Endothelial cell of umbilical vein (primary cell): Measurements from ENCODE around the gene SEC22C. TPM values are rescaled to one million over a fixed set of nuclear protein-coding genes. Genes with fewer than 3 reads are reported as not detected.

ENCODE experiments used
- BruUV-seq: library from RNA; stranded (reverse); fragments of 400-500 nt; replicated peaks from 2 replicates; lab custom pipeline; 2021; lab: Mats Ljungman, UMichigan
- CTCF ChIA-PET: fragments of 300-600, 350-600 bp; sonication (Branson Sonifier 250); formaldehyde crosslinking; loops from one replicate; lab custom pipeline; 2021; ENCODE audit warnings: antibody characterized with exemption, inconsistent platforms; lab: Charles Lee
- POLR2A ChIA-PET: fragments of 300-600, 350-600 bp; sonication (Branson Sonifier 250); formaldehyde crosslinking; loops from one replicate; lab custom pipeline; 2021; ENCODE audit warnings: antibody characterized with exemption, inconsistent platforms; lab: Charles Lee
- DNase-seq: peaks from one replicate; pipeline ENCODE4 v3.0.0-alpha.2; 2011; ENCODE audit warnings: low read depth, low spot score
- FAIRE-seq: peaks from 2 replicates; lab custom pipeline; 2011; peaks lifted over from hg19 to GRCh38; lab: Jason Lieb, UNC
- H2AFZ ChIP-seq: 2 replicates; pipeline ENCODE4 v1.6.0; 2012; ENCODE audit warnings: low read depth, low read length, control low read depth, inconsistent platforms
- H3K27ac ChIP-seq: 2 replicates; pipeline ENCODE4 v1.5.1; 2011; ENCODE audit warnings: low read depth, mild to moderate bottlenecking, control low read depth, low read length, moderate library complexity; ENCODE audit not compliant: insufficient read depth
- H3K27me3 ChIP-seq, 2 experiments: 2 replicates each; pipeline versions ENCODE4 v1.6.0 to v1.6.1; 2011; ENCODE audit warnings: low read length in 2 of 2, mixed read lengths in 1 of 2; ENCODE audit not compliant: control insufficient read depth in 2 of 2, insufficient read depth in 2 of 2
- H3K36me3 ChIP-seq, 2 experiments: 2 replicates in 1 of 2; 3 replicates in 1 of 2; pipeline ENCODE4 v1.5.1; 2011; ENCODE audit warnings: low read length in 2 of 2, mild to moderate bottlenecking in 1 of 2, moderate library complexity in 1 of 2; ENCODE audit not compliant: control insufficient read depth in 2 of 2, insufficient read depth in 2 of 2; ENCODE audit errors: extremely low read depth in 1 of 2
- H3K4me1 ChIP-seq: 3 replicates; pipeline ENCODE4 v1.5.1; 2011; ENCODE audit warnings: mild to moderate bottlenecking, low read length; ENCODE audit not compliant: control insufficient read depth, insufficient read depth; ENCODE audit errors: extremely low read depth
- H3K4me2 ChIP-seq: 2 replicates; pipeline ENCODE4 v1.6.1; 2011; ENCODE audit warnings: low read length, control low read depth, mixed read lengths; ENCODE audit not compliant: insufficient read depth
- H3K4me3 ChIP-seq, 3 experiments: fragments of 200-600 bp in 1 of 3; sonication (generic), shearing (Covaris generic) in 1 of 3; replicated peaks in 1 of 3; 2 replicates each; pipeline ENCODE4 v1.5.1; 2011 to 2016; ENCODE audit warnings: control low read depth in 3 of 3, low read length in 3 of 3, mild to moderate bottlenecking in 2 of 3, inconsistent platforms in 1 of 3, low read depth in 1 of 3, moderate library complexity in 1 of 3; ENCODE audit not compliant: insufficient read depth in 1 of 3
- H3K79me2 ChIP-seq: 2 replicates; pipeline ENCODE4 v1.6.0; 2012; ENCODE audit warnings: low read length, inconsistent platforms; ENCODE audit not compliant: control insufficient read depth, insufficient read depth
- H3K9ac ChIP-seq: replicated peaks from 2 replicates; pipeline ENCODE3; 2011; ENCODE audit warnings: low read length, control low read depth; ENCODE audit not compliant: insufficient read depth; ENCODE audit errors: extremely low read depth
- H3K9me1 ChIP-seq: replicated peaks from 3 replicates; pipeline ENCODE4 v1.6.0; 2011; ENCODE audit warnings: mild to moderate bottlenecking, low read length; ENCODE audit not compliant: control insufficient read depth, insufficient read depth; ENCODE audit errors: extremely low read depth
- H3K9me3 ChIP-seq: replicated peaks from 2 replicates; pipeline ENCODE4 v1.5.1; 2012; ENCODE audit warnings: low read length, inconsistent platforms; ENCODE audit not compliant: control insufficient read depth, insufficient read depth
- H4K20me1 ChIP-seq: replicated peaks from 2 replicates; pipeline ENCODE3; 2011; ENCODE audit warnings: mild to moderate bottlenecking, low read length; ENCODE audit not compliant: control insufficient read depth, insufficient read depth; ENCODE audit errors: extremely low read depth
- EZH2 ChIP-seq: IDR thresholded peaks from 2 replicates; pipeline ENCODE4 v1.6.1; 2012; ENCODE audit warnings: borderline replicate concordance, low read depth, mild to moderate bottlenecking, moderate library complexity, low read length, inconsistent platforms; ENCODE audit not compliant: severe bottlenecking
- FOS ChIP-seq: IDR thresholded peaks from 2 replicates; pipeline ENCODE4 v1.6.1; 2011; ENCODE audit warnings: mild to moderate bottlenecking, low read length, moderate library complexity, borderline replicate concordance; ENCODE audit not compliant: insufficient read depth
- GATA2 ChIP-seq: IDR thresholded peaks from 2 replicates; pipeline ENCODE4 v1.7.0; 2011; ENCODE audit warnings: low read depth, mild to moderate bottlenecking, moderate library complexity, mixed read lengths, low read length; ENCODE audit not compliant: insufficient read length, insufficient read depth
- JUN ChIP-seq: IDR thresholded peaks from 2 replicates; pipeline ENCODE4 v1.6.1; 2011; ENCODE audit warnings: borderline replicate concordance, low read depth; ENCODE audit not compliant: insufficient read length, insufficient read depth
- MYC ChIP-seq: IDR thresholded peaks from one replicate; pipeline ENCODE4 v1.6.1; 2011; ENCODE audit warnings: mild to moderate bottlenecking, low read depth, low read length
- POLR2A ChIP-seq: IDR thresholded peaks from 2 replicates; pipeline ENCODE4 v1.6.1; 2012; ENCODE audit warnings: low read depth, mild to moderate bottlenecking, control low read depth, low read length
- POLR2AphosphoS5 ChIP-seq: IDR thresholded peaks from 2 replicates; pipeline ENCODE4 v1.6.1; 2012; ENCODE audit warnings: low read depth, mild to moderate bottlenecking, control low read depth, low read length, moderate library complexity; ENCODE audit not compliant: insufficient read depth
- dilution Hi-C: fragments of 300-500 bp; cut with MboI; formaldehyde crosslinking; loops from one replicate; pipeline ENCODE4 v1.15.0; 2019; ENCODE audit warnings: low sequenced_read_pairs; ENCODE audit not compliant: extremely low pct_ligation_motif_present
- intact Hi-C: fragments of 100-400 bp; cut with micrococcal nuclease; formaldehyde crosslinking; loops from one replicate; pipeline ENCODE4 v1.10.0; 2022
- polyA plus RNA-seq, 4 experiments: library from polyadenylated mRNA; depleted of rRNA in 3 of 4; stranded (reverse) in 3 of 4; unstranded in 1 of 4; fragments of >200 nt; gene quantifications; 2 replicates each; pipeline versions ENCODE4 v1.2.1 to v1.2.3, GENCODE V29; 2011 to 2012; ENCODE audit warnings: missing spikeins in 1 of 4
- total RNA-seq: library from RNA; stranded (reverse); gene quantifications from 2 replicates; pipeline ENCODE4 v1.2.3, GENCODE V29; 2021
- TF ChIP-seq, protein P1 (sequence below): IDR thresholded peaks from 2 replicates; pipeline ENCODE4 v1.6.1; 2011; ENCODE audit not compliant: insufficient read depth, insufficient read length
- TF ChIP-seq, protein P2 (sequence below), 2 donors: IDR thresholded peaks; 1 replicate in 1 of 2; 2 replicates in 1 of 2; pipeline ENCODE4 v1.5.1; 2011; ENCODE audit warnings: low read length in 2 of 2, mild to moderate bottlenecking in 2 of 2, moderate library complexity in 2 of 2, control low read depth in 1 of 2, inconsistent platforms in 1 of 2, low read depth in 1 of 2; ENCODE audit not compliant: insufficient read depth in 1 of 2; ENCODE audit errors: extremely low read depth in 1 of 2

SEC22C gene
- total and polyA plus RNA-seq, 2 donors (not counting 3 experiments of a cell fraction or from before 2014, with no cell fraction given), result 43.9 to 61.9 TPM

GRCh38 chr3:42526616-42527367, 55.0 kb downstream of the SEC22C start:
- Histone ChIP-seq H3K79me2 (no peaks in the 10 kb centered on the region), H3K36me3 (no peaks in the 10 kb centered on the region), H3K27ac (no peak overlapping the region), H4K20me1 (no peaks in the 10 kb centered on the region), H3K9me1 (no peaks in the 10 kb centered on the region), H3K4me3 (no peak overlapping the region), H3K9ac (no peak overlapping the region), H3K4me2 (no peak overlapping the region), H3K4me1 (no peaks in the 10 kb centered on the region), H3K9me3 (no peaks in the 10 kb centered on the region), H3K27me3 (peaks cover 0 to 2% of the 10 kb centered on the region in 2 experiments), H2AFZ (no peak overlapping the region)
- DNase-seq (no peak), FAIRE-seq (no peak)
- POLR2A ChIA-PET, result no interaction called here
- BruUV-seq, result no TSS peak
- CTCF ChIA-PET, result interaction anchor here (1.1 kb wide), 2 partner anchors 19 to 25 kb away, joined by 3 to 4 read pairs; no protein-coding TSS in a partner anchor
- TF ChIP-seq POLR2A (no peak), JUN (no peak), EZH2 (no peak), POLR2AphosphoS5 (no peak), GATA2 (no peak), MYC (no peak), FOS (no peak)
- TF ChIP-seq, protein P1, sequence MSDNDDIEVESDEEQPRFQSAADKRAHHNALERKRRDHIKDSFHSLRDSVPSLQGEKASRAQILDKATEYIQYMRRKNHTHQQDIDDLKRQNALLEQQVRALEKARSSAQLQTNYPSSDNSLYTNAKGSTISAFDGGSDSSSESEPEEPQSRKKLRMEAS, result no peak
- TF ChIP-seq, protein P2, sequence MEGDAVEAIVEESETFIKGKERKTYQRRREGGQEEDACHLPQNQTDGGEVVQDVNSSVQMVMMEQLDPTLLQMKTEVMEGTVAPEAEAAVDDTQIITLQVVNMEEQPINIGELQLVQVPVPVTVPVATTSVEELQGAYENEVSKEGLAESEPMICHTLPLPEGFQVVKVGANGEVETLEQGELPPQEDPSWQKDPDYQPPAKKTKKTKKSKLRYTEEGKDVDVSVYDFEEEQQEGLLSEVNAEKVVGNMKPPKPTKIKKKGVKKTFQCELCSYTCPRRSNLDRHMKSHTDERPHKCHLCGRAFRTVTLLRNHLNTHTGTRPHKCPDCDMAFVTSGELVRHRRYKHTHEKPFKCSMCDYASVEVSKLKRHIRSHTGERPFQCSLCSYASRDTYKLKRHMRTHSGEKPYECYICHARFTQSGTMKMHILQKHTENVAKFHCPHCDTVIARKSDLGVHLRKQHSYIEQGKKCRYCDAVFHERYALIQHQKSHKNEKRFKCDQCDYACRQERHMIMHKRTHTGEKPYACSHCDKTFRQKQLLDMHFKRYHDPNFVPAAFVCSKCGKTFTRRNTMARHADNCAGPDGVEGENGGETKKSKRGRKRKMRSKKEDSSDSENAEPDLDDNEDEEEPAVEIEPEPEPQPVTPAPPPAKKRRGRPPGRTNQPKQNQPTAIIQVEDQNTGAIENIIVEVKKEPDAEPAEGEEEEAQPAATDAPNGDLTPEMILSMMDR (IDR thresholded peaks at IDR 0.05; ENCODE audit: extremely low read depth in 1 of 2, insufficient read depth in 1 of 2, low read depth in 1 of 2, low read length in 2 of 2), result no peak
- intact Hi-C loops, result no loop called here
- dilution Hi-C loops, result no loop called here
